Stimulated activated CD4-positive, alpha-beta T cell treated with anti-CD3 and anti-CD28 coated beads, TNF-alpha, amount 100 ng/mL, for 1 hour (primary cell): ENCODE measurements around the gene KDM1B.
"Not testable (repeated sequence)": the region's sequence is repeated elsewhere in the genome, so short reads cannot be mapped to it uniquely, and the experiment has no call there.

Experiments used
- DNase-seq, 3 donors: peaks; one replicate each; pipeline ENCODE4 v3.0.0-alpha.2; 2020; ENCODE audit warnings: low read depth in 3 of 3, low spot score in 1 of 3

KDM1B gene

GRCh38 chr6:18151391-18151790 lies 3.8 kb upstream of the KDM1B start:
- DNase-seq = not testable (repeated sequence)

GRCh38 chr6:18151801-18152200 lies 3.4 kb upstream of the KDM1B start:
- no peak for DNase-seq

- no peak for DNase-seq
These were observed 1.9 kb upstream of the KDM1B start for GRCh38 chr6:18153311-18153703.

GRCh38 chr6:18154507-18155149 lies 594 bp upstream of the KDM1B start, which contains the start of gene TPMT:
TPMT (minus strand) TSS chr6:18155077; CDS start chr6:18149127, 5,950 bp downstream.
- no peak for DNase-seq

GRCh38 chr6:18155864-18156421 lies 721 bp downstream of the KDM1B start:
- peak in 2 of 3 donors; percentile 5 to 27 for DNase-seq

- no peak for DNase-seq
These were observed 5.7 kb downstream of the KDM1B start for GRCh38 chr6:18160911-18161310.

GRCh38 chr6:18161431-18161830 lies 6.2 kb downstream of the KDM1B start:
- no peak for DNase-seq

GRCh38 chr6:18162401-18162800 lies 7.2 kb downstream of the KDM1B start:
- no peak for DNase-seq

GRCh38 chr6:18165751-18166150 lies 10.5 kb downstream of the KDM1B start:
- DNase-seq = no peak

GRCh38 chr6:18166312-18167036 lies 11.3 kb downstream of the KDM1B start:
- DNase-seq = no peak

- no peak for DNase-seq
These were observed 13.0 kb downstream of the KDM1B start for GRCh38 chr6:18168264-18168663.

- DNase-seq = no peak
These were observed 16.6 kb downstream of the KDM1B start for GRCh38 chr6:18171871-18172270.

- DNase-seq = not testable (repeated sequence)
These were observed 21.0 kb downstream of the KDM1B start for GRCh38 chr6:18176198-18176597.

- no peak for DNase-seq
These were observed 22.2 kb downstream of the KDM1B start for GRCh38 chr6:18177286-18177965.

GRCh38 chr6:18178960-18179615 lies 23.9 kb downstream of the KDM1B start:
- no peak for DNase-seq

GRCh38 chr6:18179770-18180356 lies 24.6 kb downstream of the KDM1B start:
- no peak for DNase-seq

- no peak for DNase-seq
These were observed 27.3 kb downstream of the KDM1B start for GRCh38 chr6:18182568-18182967.

- no peak for DNase-seq
These were observed 28.5 kb downstream of the KDM1B start for GRCh38 chr6:18183766-18184165.

GRCh38 chr6:18185624-18186023 lies 30.4 kb downstream of the KDM1B start:
- no peak for DNase-seq

GRCh38 chr6:18186033-18186432 lies 30.8 kb downstream of the KDM1B start:
- no peak for DNase-seq
